ENCODE data around the gene ARSG.
"Not testable (repeated sequence)": the region's sequence is repeated elsewhere in the genome, so short reads cannot be mapped to it uniquely, and the experiment has no call there.

The ARSG gene

DNA sequence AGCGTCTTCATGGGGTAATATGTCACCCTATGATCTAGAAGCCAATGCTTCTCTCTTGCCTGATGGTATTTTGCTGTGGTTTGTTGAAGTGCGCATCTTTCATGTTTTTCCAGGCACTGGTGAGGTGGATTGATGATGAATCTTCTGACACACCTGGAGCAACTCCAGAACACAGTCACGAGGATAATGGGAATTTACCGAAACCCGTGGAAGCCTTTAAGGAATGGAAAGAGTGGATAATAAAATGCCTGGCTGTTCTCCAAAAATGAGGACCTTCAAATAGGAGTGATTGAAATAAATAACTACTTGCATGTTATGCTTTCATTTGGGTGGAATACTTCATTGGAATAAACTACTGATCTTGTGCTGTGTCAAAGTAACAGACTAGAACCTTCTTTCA lies 34.6 kb upstream of the ARSG start:
- not testable (repeated sequence) for H3K4me3 ChIP-seq (ENCODE audit: low read depth, low read length); H3K27ac ChIP-seq (ENCODE audit: low read depth, low read length); H3K9ac ChIP-seq (ENCODE audit: low read length); H3K4me1 ChIP-seq (ENCODE audit: control insufficient read depth, insufficient read depth, low read length); H3K27me3 ChIP-seq (ENCODE audit: control insufficient read depth, insufficient read depth, low read length); H3K9me3 ChIP-seq (ENCODE audit: control insufficient read depth, insufficient read depth, low read depth, low read length)
- H3K36me3 ChIP-seq (ENCODE audit: control insufficient read depth, insufficient read depth, low read length): peaks cover 44% of the 10 kb centered on the region

DNA sequence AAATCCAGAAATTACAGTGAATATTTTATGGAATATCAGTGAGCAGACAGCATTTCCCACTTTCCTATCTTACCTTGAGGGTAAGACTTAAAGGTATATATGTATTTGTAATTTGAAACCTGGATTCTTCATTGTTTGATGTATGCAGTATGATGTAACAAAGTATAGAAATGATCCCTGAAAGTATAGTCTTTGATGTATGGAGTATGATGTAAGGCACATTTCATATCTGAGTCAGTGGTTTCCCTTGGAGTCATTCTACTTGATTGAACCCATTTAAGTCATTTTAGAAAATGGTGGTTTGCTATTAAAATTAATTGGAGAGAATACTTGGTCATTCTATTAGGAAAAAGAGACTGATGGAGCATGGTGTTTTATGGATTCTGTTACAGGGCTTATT lies 33.4 kb upstream of the ARSG start:
- H3K36me3 ChIP-seq (ENCODE audit: control insufficient read depth, insufficient read depth, low read length): peaks cover 34% of the 10 kb centered on the region
- H3K4me3 ChIP-seq (ENCODE audit: low read depth, low read length): no peak overlapping the region
- no peaks in the 10 kb centered on the region for H3K27me3 ChIP-seq (ENCODE audit: control insufficient read depth, insufficient read depth, low read length)
- no peak overlapping the region for H3K27ac ChIP-seq (ENCODE audit: low read depth, low read length)
- H3K9me3 ChIP-seq (ENCODE audit: control insufficient read depth, insufficient read depth, low read depth, low read length): no peaks in the 10 kb centered on the region
- H3K9ac ChIP-seq (ENCODE audit: low read length): no peak overlapping the region
- no peaks in the 10 kb centered on the region for H3K4me1 ChIP-seq (ENCODE audit: control insufficient read depth, insufficient read depth, low read length)

DNA sequence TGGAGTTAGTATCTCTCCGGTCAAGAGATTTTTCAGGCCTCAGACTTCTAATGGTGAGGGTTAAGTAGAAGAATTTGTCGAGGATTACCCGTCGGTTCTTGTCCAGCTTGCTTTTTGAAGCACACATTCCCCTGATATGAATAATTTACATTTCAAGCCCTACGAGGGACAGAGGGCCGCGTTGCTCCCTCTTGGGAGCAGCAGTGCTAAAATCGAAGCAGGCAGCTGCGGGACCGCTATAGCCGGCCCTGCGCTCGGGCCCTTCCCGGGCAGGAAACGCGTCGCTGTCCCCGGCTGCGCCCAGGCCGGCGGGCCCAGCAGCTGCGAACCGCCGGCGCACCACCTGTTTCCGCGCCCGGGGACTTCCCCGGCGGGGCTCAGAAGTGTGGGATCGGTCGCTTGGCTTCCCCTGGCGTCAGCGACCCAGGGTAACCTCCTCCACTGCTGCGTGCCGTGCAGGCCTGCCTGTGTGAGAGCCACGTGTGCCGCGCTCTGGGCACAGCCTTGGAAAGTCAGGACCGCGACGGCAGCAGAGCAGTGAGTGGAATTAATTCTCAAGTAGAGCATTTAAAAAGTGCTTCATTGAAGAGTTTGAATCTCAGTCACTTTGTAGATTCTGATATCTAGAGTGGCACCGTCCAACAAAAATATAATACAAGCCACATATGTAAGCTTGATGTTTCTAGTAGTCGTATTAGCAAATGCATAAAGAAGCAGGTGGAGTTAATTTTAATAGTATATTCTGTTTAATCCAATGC lies 32.2 kb upstream of the ARSG start:
- Histone ChIP-seq H3K36me3 (ENCODE audit: control insufficient read depth, insufficient read depth, low read length) (peaks cover 27% of the 10 kb centered on the region), H3K9ac (ENCODE audit: low read length) (peak overlapping the region; percentile 48), H3K4me3 (ENCODE audit: low read depth, low read length) (peak overlapping the region; percentile 53)
- H3K27me3 ChIP-seq (ENCODE audit: control insufficient read depth, insufficient read depth, low read length); H3K27ac ChIP-seq (ENCODE audit: low read depth, low read length); H3K4me1 ChIP-seq (ENCODE audit: control insufficient read depth, insufficient read depth, low read length); H3K9me3 ChIP-seq (ENCODE audit: control insufficient read depth, insufficient read depth, low read depth, low read length): not testable (repeated sequence)

DNA sequence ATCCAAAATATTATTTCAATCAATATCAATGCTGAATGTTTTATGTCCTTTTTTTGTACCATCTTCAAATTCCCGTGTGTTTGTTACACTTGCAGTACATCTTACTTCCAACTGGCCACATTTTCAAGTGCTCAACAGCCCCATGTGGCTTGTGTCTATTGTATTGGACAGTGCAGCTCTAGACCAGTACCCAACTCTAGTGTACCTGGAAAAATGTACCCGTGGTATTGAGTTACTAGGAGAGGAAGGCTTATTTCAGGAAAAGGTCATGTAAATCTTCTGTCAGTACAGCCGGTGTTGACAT lies 31.7 kb upstream of the ARSG start:
- not testable (repeated sequence) for H3K4me1 ChIP-seq (ENCODE audit: control insufficient read depth, insufficient read depth, low read length); H3K9ac ChIP-seq (ENCODE audit: low read length); H3K27me3 ChIP-seq (ENCODE audit: control insufficient read depth, insufficient read depth, low read length); H3K9me3 ChIP-seq (ENCODE audit: control insufficient read depth, insufficient read depth, low read depth, low read length); H3K27ac ChIP-seq (ENCODE audit: low read depth, low read length)
- peaks cover 21% of the 10 kb centered on the region for H3K36me3 ChIP-seq (ENCODE audit: control insufficient read depth, insufficient read depth, low read length)
- peak overlapping the region; percentile 42 for H3K4me3 ChIP-seq (ENCODE audit: low read depth, low read length)

DNA sequence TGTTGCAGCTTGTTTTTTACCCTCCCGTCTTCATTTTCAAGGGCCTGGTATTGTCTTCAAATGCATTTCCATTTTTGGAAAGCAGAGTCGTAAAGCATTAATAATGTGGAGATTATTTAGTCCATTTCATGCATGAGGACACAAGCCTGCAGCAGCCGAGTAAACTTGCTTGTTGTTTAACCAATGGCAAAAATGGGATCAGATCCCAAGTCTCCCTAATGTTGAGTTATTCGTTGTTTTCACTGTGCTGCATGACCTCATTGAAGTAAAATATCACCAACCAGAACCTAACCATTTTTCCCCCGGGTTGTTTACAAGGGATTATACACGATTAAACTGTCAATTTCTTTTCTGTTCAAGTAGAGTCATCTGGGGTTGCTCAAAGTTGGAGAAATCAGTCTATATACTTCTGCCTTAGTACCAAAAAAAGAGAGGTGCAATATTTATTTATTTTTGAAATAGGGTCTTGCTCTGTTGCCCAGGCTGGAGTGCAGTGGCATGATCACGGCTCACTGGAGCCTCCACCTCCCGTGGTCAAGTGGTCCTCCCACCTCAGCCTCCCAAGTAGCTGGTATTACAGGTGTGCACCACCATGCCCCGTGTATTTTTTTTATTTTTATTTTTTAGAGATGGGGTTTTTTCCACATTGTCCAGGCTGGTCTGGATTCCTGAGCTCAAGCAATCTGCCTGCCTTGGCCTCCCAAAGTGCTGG lies 31.1 kb upstream of the ARSG start:
- Histone ChIP-seq H3K36me3 (ENCODE audit: control insufficient read depth, insufficient read depth, low read length) (peaks cover 16% of the 10 kb centered on the region), H3K9ac (ENCODE audit: low read length) (no peak overlapping the region), H3K27ac (ENCODE audit: low read depth, low read length) (no peak overlapping the region), H3K4me1 (ENCODE audit: control insufficient read depth, insufficient read depth, low read length) (no peaks in the 10 kb centered on the region), H3K9me3 (ENCODE audit: control insufficient read depth, insufficient read depth, low read depth, low read length) (no peaks in the 10 kb centered on the region), H3K4me3 (ENCODE audit: low read depth, low read length) (no peak overlapping the region), H3K27me3 (ENCODE audit: control insufficient read depth, insufficient read depth, low read length) (no peaks in the 10 kb centered on the region)

DNA sequence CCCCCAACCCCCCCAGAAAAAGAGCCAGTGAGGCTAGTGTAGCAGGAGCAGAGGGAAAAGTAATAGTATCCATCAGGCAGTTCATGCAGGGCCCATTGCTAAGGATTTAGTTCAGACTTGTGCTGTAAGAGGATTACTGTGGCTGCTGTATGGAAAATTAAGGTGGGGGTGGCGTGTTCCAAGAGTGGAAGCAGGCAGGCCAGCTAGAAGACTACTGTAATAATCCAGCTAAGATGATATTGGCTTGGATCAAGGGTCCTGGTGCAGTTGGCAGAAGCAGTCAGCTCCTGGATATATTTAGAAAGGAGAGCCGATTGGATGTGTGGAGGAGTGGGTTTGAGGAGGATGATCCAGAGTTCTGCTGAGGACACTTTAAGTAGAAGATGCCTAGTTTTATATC lies 28.8 kb upstream of the ARSG start:
- not testable (repeated sequence) for H3K27me3 ChIP-seq (ENCODE audit: control insufficient read depth, insufficient read depth, low read length); H3K4me3 ChIP-seq (ENCODE audit: low read depth, low read length); H3K36me3 ChIP-seq (ENCODE audit: control insufficient read depth, insufficient read depth, low read length); H3K9ac ChIP-seq (ENCODE audit: low read length); H3K4me1 ChIP-seq (ENCODE audit: control insufficient read depth, insufficient read depth, low read length); H3K27ac ChIP-seq (ENCODE audit: low read depth, low read length); H3K9me3 ChIP-seq (ENCODE audit: control insufficient read depth, insufficient read depth, low read depth, low read length)

DNA sequence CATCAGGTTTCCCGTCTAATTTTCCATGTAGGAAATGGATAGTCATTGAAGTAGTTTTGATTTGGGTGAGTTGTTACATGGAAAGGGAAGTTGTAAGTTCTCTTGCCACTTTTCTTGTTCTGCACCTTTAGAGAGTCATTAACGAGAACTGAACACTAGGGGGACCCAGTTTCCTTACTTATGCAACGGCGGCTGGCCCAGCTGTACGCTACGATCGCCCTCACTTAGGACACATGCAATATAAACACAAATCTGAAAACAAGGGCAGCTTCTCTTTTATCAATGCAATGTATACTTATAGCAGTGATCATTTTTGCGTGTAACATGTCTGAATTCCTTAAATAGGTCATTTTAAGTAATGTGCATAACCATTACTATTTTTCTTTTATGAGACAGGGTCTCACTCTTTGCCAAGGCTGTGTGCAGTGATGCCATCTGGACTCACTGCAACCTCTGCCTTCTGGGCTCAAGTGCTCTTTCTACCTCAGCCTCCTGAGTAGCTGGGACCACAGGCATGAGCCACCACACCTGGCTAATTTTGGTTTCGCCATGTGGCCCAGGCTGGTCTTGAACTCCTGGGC lies 28.1 kb upstream of the ARSG start:
- H3K36me3 ChIP-seq (ENCODE audit: control insufficient read depth, insufficient read depth, low read length): not testable (repeated sequence)

DNA sequence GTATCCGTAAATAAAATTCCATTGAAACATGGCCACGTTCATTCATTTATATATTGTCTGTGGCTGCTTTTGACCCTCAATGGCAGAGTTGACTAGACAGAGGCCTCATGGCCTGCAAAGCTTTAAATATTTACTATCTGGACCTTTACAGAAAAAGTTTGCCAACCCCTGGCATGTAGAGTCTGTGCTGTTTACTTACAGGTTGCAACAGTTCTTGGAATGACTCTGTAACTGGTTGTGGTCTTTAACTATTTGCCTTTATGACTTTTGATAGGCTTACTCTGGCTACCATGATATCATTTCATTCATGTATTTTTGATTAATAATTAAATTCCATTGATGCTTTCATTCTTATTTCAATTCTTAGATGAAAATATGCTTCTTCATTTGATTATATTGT lies 25.5 kb upstream of the ARSG start:
- not testable (repeated sequence) for H3K27me3 ChIP-seq (ENCODE audit: control insufficient read depth, insufficient read depth, low read length); H3K4me3 ChIP-seq (ENCODE audit: low read depth, low read length); H3K9ac ChIP-seq (ENCODE audit: low read length); H3K4me1 ChIP-seq (ENCODE audit: control insufficient read depth, insufficient read depth, low read length); H3K9me3 ChIP-seq (ENCODE audit: control insufficient read depth, insufficient read depth, low read depth, low read length); H3K36me3 ChIP-seq (ENCODE audit: control insufficient read depth, insufficient read depth, low read length); H3K27ac ChIP-seq (ENCODE audit: low read depth, low read length)

More for the DNA sequence above, 28.1 kb upstream of the ARSG start:
- H3K9me3 ChIP-seq (ENCODE audit: control insufficient read depth, insufficient read depth, low read depth, low read length); H3K9ac ChIP-seq (ENCODE audit: low read length); H3K27ac ChIP-seq (ENCODE audit: low read depth, low read length); H3K4me3 ChIP-seq (ENCODE audit: low read depth, low read length); H3K27me3 ChIP-seq (ENCODE audit: control insufficient read depth, insufficient read depth, low read length); H3K4me1 ChIP-seq (ENCODE audit: control insufficient read depth, insufficient read depth, low read length): not testable (repeated sequence)

DNA sequence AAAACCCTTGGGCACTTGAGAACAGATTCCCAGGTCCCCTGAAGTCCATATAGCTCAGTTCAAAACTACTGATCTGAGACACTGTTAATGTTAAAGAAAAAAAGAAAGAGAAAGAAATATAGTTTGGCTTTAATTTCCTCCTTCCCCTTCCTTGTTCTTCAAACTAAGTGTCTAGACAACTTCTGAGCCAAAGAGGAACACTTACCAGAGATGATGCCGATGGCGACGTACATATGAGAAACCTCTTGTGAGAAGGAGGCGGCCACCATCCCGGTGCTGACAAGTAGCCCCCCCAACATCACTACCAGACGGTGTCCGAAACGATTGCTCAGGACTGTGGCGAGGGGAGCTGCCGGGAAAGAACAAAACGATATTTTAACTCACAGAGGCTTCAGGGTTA lies 17.6 kb upstream of the ARSG start:
- Histone ChIP-seq H3K4me3 (ENCODE audit: low read depth, low read length) (no peak overlapping the region), H3K4me1 (ENCODE audit: control insufficient read depth, insufficient read depth, low read length) (no peaks in the 10 kb centered on the region), H3K36me3 (ENCODE audit: control insufficient read depth, insufficient read depth, low read length) (no peaks in the 10 kb centered on the region), H3K27me3 (ENCODE audit: control insufficient read depth, insufficient read depth, low read length) (no peaks in the 10 kb centered on the region), H3K9me3 (ENCODE audit: control insufficient read depth, insufficient read depth, low read depth, low read length) (peaks cover 10% of the 10 kb centered on the region), H3K27ac (ENCODE audit: low read depth, low read length) (no peak overlapping the region), H3K9ac (ENCODE audit: low read length) (no peak overlapping the region)

DNA sequence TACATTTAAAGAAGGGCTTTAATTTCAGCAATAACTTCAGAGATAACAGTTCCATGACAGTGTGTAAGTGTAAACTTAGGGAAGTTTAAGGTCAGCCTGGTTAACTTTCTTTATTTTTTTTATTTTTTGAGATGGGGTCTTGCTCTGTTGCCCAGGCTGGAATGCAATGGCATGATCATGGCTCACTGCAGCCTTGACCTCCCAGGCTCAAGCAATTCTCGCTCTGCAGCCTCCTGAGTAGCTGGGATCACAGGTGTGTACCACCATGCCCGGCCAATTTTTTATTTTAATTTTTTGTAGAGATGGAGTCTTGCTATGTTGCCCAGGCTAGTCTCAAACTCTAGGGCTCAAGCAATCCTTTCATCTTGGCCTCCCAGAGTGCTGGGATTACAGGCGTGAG lies 15.0 kb upstream of the ARSG start:
- peaks cover 15% of the 10 kb centered on the region for H3K9me3 ChIP-seq (ENCODE audit: control insufficient read depth, insufficient read depth, low read depth, low read length)
- not testable (repeated sequence) for H3K9ac ChIP-seq (ENCODE audit: low read length); H3K27me3 ChIP-seq (ENCODE audit: control insufficient read depth, insufficient read depth, low read length); H3K36me3 ChIP-seq (ENCODE audit: control insufficient read depth, insufficient read depth, low read length); H3K27ac ChIP-seq (ENCODE audit: low read depth, low read length); H3K4me1 ChIP-seq (ENCODE audit: control insufficient read depth, insufficient read depth, low read length); H3K4me3 ChIP-seq (ENCODE audit: low read depth, low read length)

DNA sequence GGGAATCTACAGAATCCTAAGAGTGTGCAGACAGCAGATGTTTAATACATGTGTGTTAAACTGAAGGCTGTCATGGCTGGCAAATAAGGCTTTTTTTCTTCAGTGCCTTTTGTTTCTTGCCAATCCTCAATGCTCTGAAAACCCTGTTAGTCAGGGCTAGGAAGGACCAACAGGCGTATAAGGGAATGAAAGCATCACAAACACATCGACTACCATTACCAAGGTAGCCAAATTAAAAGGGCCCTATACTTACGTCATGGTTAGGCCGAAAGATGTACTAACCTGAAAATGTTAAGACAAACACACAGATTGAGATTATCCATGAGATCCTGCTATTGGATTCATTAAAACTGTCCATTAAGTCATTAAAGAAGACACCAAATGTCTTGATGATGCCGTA lies 13.5 kb upstream of the ARSG start:
- Histone ChIP-seq H3K27ac (ENCODE audit: low read depth, low read length) (no peak overlapping the region), H3K9ac (ENCODE audit: low read length) (no peak overlapping the region), H3K4me3 (ENCODE audit: low read depth, low read length) (no peak overlapping the region), H3K36me3 (ENCODE audit: control insufficient read depth, insufficient read depth, low read length) (no peaks in the 10 kb centered on the region), H3K27me3 (ENCODE audit: control insufficient read depth, insufficient read depth, low read length) (no peaks in the 10 kb centered on the region), H3K9me3 (ENCODE audit: control insufficient read depth, insufficient read depth, low read depth, low read length) (peaks cover 15% of the 10 kb centered on the region), H3K4me1 (ENCODE audit: control insufficient read depth, insufficient read depth, low read length) (no peaks in the 10 kb centered on the region)

Data from HUES6 (cell line).